ENCODE measurements around the gene WWOX.

GRCh38 chr16:78619811-78620210 lies 520.4 kb downstream of the WWOX start:
- TF ChIP-seq CTCF (IDR thresholded peaks at IDR 0.05 in 8 of 11, conservative IDR thresholded peaks at IDR 0.05 in 3 of 11), result no peak
- no peak for TF ChIP-seq POLR2A (IDR thresholded peaks at IDR 0.05)
- TF ChIP-seq POLR2AphosphoS5 (IDR thresholded peaks at IDR 0.05), result no peak
